ENCODE data around the gene SERP1. TPM values are rescaled to one million over a fixed set of nuclear protein-coding genes. Genes with fewer than 3 reads are reported as not detected.
A peak's percentile ranks its signal among the peaks of the same experiment; 100 is the strongest.

The SERP1 gene
- total and polyA plus RNA-seq, 4 donors, result 84.7 to 310 (median 154) TPM

GRCh38 chr3:150540297-150540696 lies 6.0 kb downstream of the SERP1 start:
- no peak for DNase-seq
- Histone ChIP-seq H3K27ac (ENCODE audit: low read depth in 1 of 2, low read length in 1 of 2) (no peak overlapping the region), H3K9me3 (ENCODE audit: control insufficient read depth in 4 of 4, insufficient read depth in 3 of 4, low read length in 3 of 4) (no peaks in the 10 kb centered on the region), H3K4me3 (no peak overlapping the region), H3K36me3 (ENCODE audit: control insufficient read depth in 4 of 4, insufficient read depth in 4 of 4, low read length in 4 of 4) (peaks cover 1 to 19% (median 5%) of the 10 kb centered on the region in 4 donors), H3K27me3 (ENCODE audit: control insufficient read depth in 3 of 3, insufficient read depth in 3 of 3, low read length in 2 of 3) (no peaks in the 10 kb centered on the region), H3K9ac (ENCODE audit: insufficient read depth in 1 of 2, low read length in 2 of 2) (no peak overlapping the region), H3K4me1 (ENCODE audit: control insufficient read depth in 5 of 5, insufficient read depth in 5 of 5, low read length in 5 of 5) (peaks cover 0 to 8% (median 3%) of the 10 kb centered on the region in 5 donors)
- WGBS, 2 donors, result 93 to 98% methylated on average over 2 of the region's 2 CpGs
- ATAC-seq (ENCODE audit: insufficient read depth, low FRiP score), result no peak
- TF ChIP-seq CTCF (IDR thresholded peaks at IDR 0.05; ENCODE audit: control extremely low read depth, extremely low read depth), result no peak

- peak overlapping the region in 1 of 2 donors; percentile 64 for H3K27ac ChIP-seq (ENCODE audit: low read depth in 1 of 2, low read length in 1 of 2)
- H3K4me3 ChIP-seq, result no peak overlapping the region
- H3K9ac ChIP-seq (ENCODE audit: insufficient read depth in 1 of 2, low read length in 2 of 2), result no peak overlapping the region
- peaks cover 0 to 4% (median 0%) of the 10 kb centered on the region in 5 donors for H3K4me1 ChIP-seq (ENCODE audit: control insufficient read depth in 5 of 5, insufficient read depth in 5 of 5, low read length in 5 of 5)
- no peaks in the 10 kb centered on the region for H3K27me3 ChIP-seq (ENCODE audit: control insufficient read depth in 3 of 3, insufficient read depth in 3 of 3, low read length in 2 of 3)
- TF ChIP-seq CTCF (IDR thresholded peaks at IDR 0.05; ENCODE audit: control extremely low read depth, extremely low read depth), result no peak
- ATAC-seq (ENCODE audit: insufficient read depth, low FRiP score) (peak; percentile 42), DNase-seq (peak; percentile 20 to 67 (median 60))
- WGBS, 2 donors, result 68 to 85% methylated on average over 10 of the region's 10 CpGs
- peaks cover 1 to 13% (median 3%) of the 10 kb centered on the region in 4 donors for H3K36me3 ChIP-seq (ENCODE audit: control insufficient read depth in 4 of 4, insufficient read depth in 4 of 4, low read length in 4 of 4)
- H3K9me3 ChIP-seq (ENCODE audit: control insufficient read depth in 4 of 4, insufficient read depth in 3 of 4, low read length in 3 of 4), result no peaks in the 10 kb centered on the region
Measured at GRCh38 chr3:150538324-150539208, 7.7 kb downstream of the SERP1 start.

GRCh38 chr3:150535204-150535603 lies 11.1 kb downstream of the SERP1 start:
- 58 to 68% methylated on average over 4 of the region's 4 CpGs for WGBS, 2 donors
- no peak for ATAC-seq (ENCODE audit: insufficient read depth, low FRiP score)

More at GRCh38 chr3:150535204-150535603, 11.1 kb downstream of the SERP1 start:
- Histone ChIP-seq H3K27me3 (ENCODE audit: control insufficient read depth in 3 of 3, insufficient read depth in 3 of 3, low read length in 2 of 3) (no peaks in the 10 kb centered on the region), H3K4me1 (ENCODE audit: control insufficient read depth in 5 of 5, insufficient read depth in 5 of 5, low read length in 5 of 5) (peaks cover 0 to 4% (median 0%) of the 10 kb centered on the region in 5 donors), H3K9ac (ENCODE audit: insufficient read depth in 1 of 2, low read length in 2 of 2) (no peak overlapping the region), H3K36me3 (ENCODE audit: control insufficient read depth in 4 of 4, insufficient read depth in 4 of 4, low read length in 4 of 4) (no peaks in the 10 kb centered on the region), H3K27ac (ENCODE audit: low read depth in 1 of 2, low read length in 1 of 2) (no peak overlapping the region), H3K9me3 (ENCODE audit: control insufficient read depth in 4 of 4, insufficient read depth in 3 of 4, low read length in 3 of 4) (no peaks in the 10 kb centered on the region), H3K4me3 (no peak overlapping the region)
- DNase-seq, result peak in 2 of 3 donors; percentile 22 to 37
- TF ChIP-seq CTCF (IDR thresholded peaks at IDR 0.05; ENCODE audit: control extremely low read depth, extremely low read depth), result no peak

Measured in lung (tissue), 12 donors.